ENCODE measurements around the gene ADGRG3.

The ADGRG3 gene

GRCh38 chr16:57648581-57649442 lies 19.3 kb upstream of the ADGRG3 start:
- Mint-ChIP-seq H3K36me3 (ENCODE audit: low read depth) (no peaks in the 10 kb centered on the region), H3K27ac (peak overlapping the region; percentile 71), H3K4me1 (ENCODE audit: low read depth) (peaks cover 29% of the 10 kb centered on the region), H3K27me3 (no peaks in the 10 kb centered on the region), H3K9me3 (no peaks in the 10 kb centered on the region), H3K4me3 (peak overlapping the region; percentile 62)

GRCh38 chr16:57649443-57649751 lies 18.7 kb upstream of the ADGRG3 start:
- peaks cover 29% of the 10 kb centered on the region for H3K4me1 Mint-ChIP-seq (ENCODE audit: low read depth)
- no peaks in the 10 kb centered on the region for H3K36me3 Mint-ChIP-seq (ENCODE audit: low read depth)
- no peaks in the 10 kb centered on the region for H3K9me3 Mint-ChIP-seq
- H3K4me3 Mint-ChIP-seq, result peak overlapping the region; percentile 43
- no peaks in the 10 kb centered on the region for H3K27me3 Mint-ChIP-seq
- H3K27ac Mint-ChIP-seq, result peak overlapping the region; percentile 71

DNA sequence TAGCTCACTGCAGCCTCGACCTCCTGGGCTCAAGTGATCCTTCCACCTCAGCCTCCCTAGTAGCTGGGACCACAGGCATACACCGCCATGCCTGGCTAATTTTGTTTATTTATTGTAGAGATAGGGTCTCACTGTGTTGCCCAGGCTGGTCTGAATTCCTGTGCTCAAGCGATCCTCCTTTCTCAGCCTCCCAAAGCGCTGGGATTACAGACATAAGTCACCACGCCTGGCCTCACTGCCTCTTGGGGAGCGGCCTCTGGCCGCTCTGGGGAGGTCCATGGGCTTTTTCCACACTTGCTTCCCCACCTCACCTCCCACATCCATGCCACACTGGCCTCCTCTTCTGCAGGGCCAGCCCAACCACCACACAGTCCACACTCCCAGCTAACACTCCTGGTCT lies 18.3 kb upstream of the ADGRG3 start:
- no peaks in the 10 kb centered on the region for H3K27me3 Mint-ChIP-seq
- H3K27ac Mint-ChIP-seq, result no peak overlapping the region
- H3K9me3 Mint-ChIP-seq, result no peaks in the 10 kb centered on the region
- H3K4me1 Mint-ChIP-seq (ENCODE audit: low read depth), result peaks cover 29% of the 10 kb centered on the region
- no peak overlapping the region for H3K4me3 Mint-ChIP-seq
- no peaks in the 10 kb centered on the region for H3K36me3 Mint-ChIP-seq (ENCODE audit: low read depth)

DNA sequence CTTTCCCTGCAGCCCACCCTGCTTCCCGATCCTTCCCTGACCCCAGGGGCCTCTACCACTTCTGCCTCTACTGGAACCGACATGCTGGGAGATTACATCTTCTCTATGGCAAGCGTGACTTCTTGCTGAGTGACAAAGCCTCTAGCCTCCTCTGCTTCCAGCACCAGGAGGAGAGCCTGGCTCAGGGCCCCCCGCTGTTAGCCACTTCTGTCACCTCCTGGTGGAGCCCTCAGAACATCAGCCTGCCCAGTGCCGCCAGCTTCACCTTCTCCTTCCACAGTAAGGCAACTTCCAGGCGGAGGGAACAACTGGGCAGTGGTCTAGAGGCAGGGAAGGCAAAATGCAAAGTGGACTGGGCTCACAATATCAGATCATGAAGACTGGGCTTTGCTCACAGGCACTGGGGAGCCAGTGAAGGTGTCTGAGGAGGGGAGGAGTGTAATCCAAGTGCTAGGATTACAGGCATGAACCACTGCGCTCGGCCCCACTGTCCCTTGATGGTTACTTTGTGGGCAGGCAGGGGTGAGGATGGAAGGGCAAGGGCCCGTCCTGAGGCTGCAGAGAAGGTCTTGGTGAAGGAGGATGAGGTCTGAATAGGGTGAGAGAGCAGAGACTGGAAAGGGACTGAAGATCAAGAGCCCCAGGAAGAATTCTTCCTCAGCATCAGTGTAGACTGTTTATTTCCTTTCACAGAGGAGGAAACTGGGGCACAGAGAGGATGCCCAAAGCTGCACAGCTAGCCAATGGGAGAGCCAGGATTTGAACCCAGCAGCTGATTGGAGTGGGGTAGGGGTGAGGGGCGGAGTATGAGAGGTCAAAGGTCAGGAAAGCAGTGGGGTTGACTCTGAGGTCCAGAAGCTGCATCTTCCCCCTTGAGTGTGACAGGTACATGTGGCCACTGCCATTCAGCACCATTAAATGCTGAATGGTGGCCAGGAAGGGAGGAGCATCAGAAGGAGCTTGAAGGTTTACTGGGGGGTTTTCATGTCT lies 16.5 kb upstream of the ADGRG3 start:
- Mint-ChIP-seq H3K4me1 (ENCODE audit: low read depth) (peaks cover 26% of the 10 kb centered on the region), H3K36me3 (ENCODE audit: low read depth) (no peaks in the 10 kb centered on the region), H3K27me3 (no peaks in the 10 kb centered on the region), H3K9me3 (no peaks in the 10 kb centered on the region), H3K4me3 (no peak overlapping the region), H3K27ac (peak overlapping the region; percentile 10)

DNA sequence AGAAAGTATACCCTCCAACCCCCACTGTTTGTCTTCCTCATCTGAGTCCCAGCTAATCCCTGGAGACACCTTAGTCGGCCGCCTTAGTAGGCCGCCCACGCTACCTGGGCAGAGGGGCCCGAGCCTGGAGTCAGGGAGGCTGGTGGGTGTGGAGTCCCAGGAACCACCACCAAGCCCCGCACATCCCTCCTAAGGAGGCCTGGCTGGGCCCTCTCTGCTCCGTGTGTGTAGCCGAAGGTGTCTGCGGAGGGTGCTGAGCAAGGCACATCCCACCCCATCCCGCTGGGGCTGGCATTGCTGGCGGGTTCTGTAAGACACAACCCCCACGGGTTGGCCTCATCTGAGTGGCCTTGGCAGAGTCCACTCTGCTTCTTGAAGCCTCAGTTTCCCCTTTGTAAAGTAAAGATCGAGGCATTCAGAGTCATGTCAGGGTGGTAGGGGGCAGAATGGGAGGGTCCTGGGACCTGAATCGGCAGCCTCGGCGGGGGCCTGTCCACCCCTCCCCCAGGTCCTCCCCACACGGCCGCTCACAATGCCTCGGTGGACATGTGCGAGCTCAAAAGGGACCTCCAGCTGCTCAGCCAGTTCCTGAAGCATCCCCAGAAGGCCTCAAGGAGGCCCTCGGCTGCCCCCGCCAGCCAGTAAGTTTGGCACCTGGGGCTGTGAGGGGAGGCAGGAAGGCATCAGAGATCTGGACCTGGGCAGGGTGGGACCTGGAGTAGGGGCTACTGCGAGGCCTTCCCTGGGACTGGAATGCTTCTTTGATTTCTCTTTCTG lies 15.2 kb upstream of the ADGRG3 start:
- Mint-ChIP-seq H3K4me3 (no peak overlapping the region), H3K36me3 (ENCODE audit: low read depth) (no peaks in the 10 kb centered on the region), H3K4me1 (ENCODE audit: low read depth) (peaks cover 15% of the 10 kb centered on the region), H3K27ac (no peak overlapping the region), H3K9me3 (no peaks in the 10 kb centered on the region), H3K27me3 (no peaks in the 10 kb centered on the region)

- Mint-ChIP-seq H3K27me3 (no peaks in the 10 kb centered on the region), H3K4me1 (ENCODE audit: low read depth) (peaks cover 4% of the 10 kb centered on the region), H3K27ac (no peak overlapping the region), H3K36me3 (ENCODE audit: low read depth) (no peaks in the 10 kb centered on the region), H3K9me3 (no peaks in the 10 kb centered on the region), H3K4me3 (no peak overlapping the region)
These were observed 14.2 kb upstream of the ADGRG3 start for GRCh38 chr16:57653936-57654335.

- no peaks in the 10 kb centered on the region for H3K27me3 Mint-ChIP-seq
- no peak overlapping the region for H3K27ac Mint-ChIP-seq
- H3K9me3 Mint-ChIP-seq, result no peaks in the 10 kb centered on the region
- H3K4me3 Mint-ChIP-seq, result no peak overlapping the region
- no peaks in the 10 kb centered on the region for H3K4me1 Mint-ChIP-seq (ENCODE audit: low read depth)
- no peaks in the 10 kb centered on the region for H3K36me3 Mint-ChIP-seq (ENCODE audit: low read depth)
These were observed 11.7 kb upstream of the ADGRG3 start for GRCh38 chr16:57656342-57656955.

DNA sequence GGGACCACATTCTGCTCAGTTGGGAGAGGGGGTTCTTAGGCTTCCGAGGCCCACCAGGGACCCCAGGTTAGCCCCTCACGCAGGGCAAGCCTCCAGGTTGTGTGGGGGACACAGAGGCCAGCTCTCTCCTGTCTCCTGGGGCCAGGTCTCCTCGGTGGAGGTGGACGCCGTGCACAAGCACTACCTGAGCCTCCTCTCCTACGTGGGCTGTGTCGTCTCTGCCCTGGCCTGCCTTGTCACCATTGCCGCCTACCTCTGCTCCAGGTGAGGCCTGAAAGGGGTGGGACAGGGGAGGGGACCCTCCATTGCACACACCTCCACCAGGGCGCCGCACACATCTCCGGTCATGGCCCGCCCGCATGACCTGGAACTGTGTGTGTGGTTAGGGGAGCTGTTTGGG lies 10.9 kb upstream of the ADGRG3 start:
- no peaks in the 10 kb centered on the region for H3K27me3 Mint-ChIP-seq
- no peaks in the 10 kb centered on the region for H3K4me1 Mint-ChIP-seq (ENCODE audit: low read depth)
- H3K27ac Mint-ChIP-seq, result no peak overlapping the region
- no peak overlapping the region for H3K4me3 Mint-ChIP-seq
- no peaks in the 10 kb centered on the region for H3K9me3 Mint-ChIP-seq
- no peaks in the 10 kb centered on the region for H3K36me3 Mint-ChIP-seq (ENCODE audit: low read depth)

- no peaks in the 10 kb centered on the region for H3K27me3 Mint-ChIP-seq
- H3K4me3 Mint-ChIP-seq, result no peak overlapping the region
- H3K27ac Mint-ChIP-seq, result no peak overlapping the region
- H3K36me3 Mint-ChIP-seq (ENCODE audit: low read depth), result no peaks in the 10 kb centered on the region
- H3K4me1 Mint-ChIP-seq (ENCODE audit: low read depth), result no peaks in the 10 kb centered on the region
- H3K9me3 Mint-ChIP-seq, result no peaks in the 10 kb centered on the region
These were observed 9.8 kb upstream of the ADGRG3 start for GRCh38 chr16:57658130-57658877.

- Mint-ChIP-seq H3K4me3 (no peak overlapping the region), H3K36me3 (ENCODE audit: low read depth) (no peaks in the 10 kb centered on the region), H3K4me1 (ENCODE audit: low read depth) (no peaks in the 10 kb centered on the region), H3K27me3 (no peaks in the 10 kb centered on the region), H3K27ac (no peak overlapping the region), H3K9me3 (no peaks in the 10 kb centered on the region)
These were observed 9.0 kb upstream of the ADGRG3 start for GRCh38 chr16:57658878-57659674.

- Mint-ChIP-seq H3K27ac (no peak overlapping the region), H3K9me3 (no peaks in the 10 kb centered on the region), H3K27me3 (no peaks in the 10 kb centered on the region), H3K4me3 (no peak overlapping the region), H3K4me1 (ENCODE audit: low read depth) (no peaks in the 10 kb centered on the region), H3K36me3 (ENCODE audit: low read depth) (no peaks in the 10 kb centered on the region)
These were observed 7.2 kb upstream of the ADGRG3 start for GRCh38 chr16:57660715-57661463.

DNA sequence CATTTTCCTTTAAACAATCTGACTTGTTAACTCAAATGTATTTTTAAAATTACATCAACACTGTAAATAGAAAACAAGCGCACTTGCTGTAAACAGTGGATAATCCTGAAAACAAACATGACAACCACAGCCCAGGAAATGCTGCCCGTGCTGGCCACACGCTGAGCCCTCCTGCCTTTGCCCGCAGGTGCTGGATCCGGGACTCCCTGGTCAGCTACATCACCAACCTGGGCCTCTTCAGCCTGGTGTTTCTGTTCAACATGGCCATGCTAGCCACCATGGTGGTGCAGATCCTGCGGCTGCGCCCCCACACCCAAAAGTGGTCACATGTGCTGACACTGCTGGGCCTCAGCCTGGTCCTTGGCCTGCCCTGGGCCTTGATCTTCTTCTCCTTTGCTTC lies 6.6 kb upstream of the ADGRG3 start:
- no peaks in the 10 kb centered on the region for H3K36me3 Mint-ChIP-seq (ENCODE audit: low read depth)
- no peaks in the 10 kb centered on the region for H3K27me3 Mint-ChIP-seq
- no peak overlapping the region for H3K4me3 Mint-ChIP-seq
- no peaks in the 10 kb centered on the region for H3K4me1 Mint-ChIP-seq (ENCODE audit: low read depth)
- no peak overlapping the region for H3K27ac Mint-ChIP-seq
- no peaks in the 10 kb centered on the region for H3K9me3 Mint-ChIP-seq
